Nucleus accumbens (tissue), 56 donors: ENCODE measurements around the gene NTRK1.

Experiments
- DNase-seq, 56 donors: peaks; one replicate each; lab custom pipeline; 2025; lab: John Stamatoyannopoulos, UW

The NTRK1 gene

DNA sequence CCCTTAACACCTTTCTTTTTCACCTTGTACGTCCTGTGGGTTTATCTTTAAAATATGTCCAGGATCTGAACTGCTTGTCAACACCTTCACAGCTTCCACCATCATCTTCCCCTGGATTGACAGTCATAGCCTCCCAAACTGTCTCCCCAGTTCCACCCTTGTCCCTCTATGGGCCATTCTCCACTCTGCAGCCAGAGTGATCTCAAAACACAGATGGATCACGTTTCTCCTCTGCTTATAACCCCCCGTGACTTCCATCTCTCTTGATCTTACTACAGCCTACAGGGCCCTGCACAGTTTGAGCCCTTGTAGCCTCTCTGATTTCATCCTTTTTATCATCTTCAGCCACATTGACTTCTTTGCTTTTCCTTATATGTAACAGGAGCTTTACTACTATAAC, 6.0 kb upstream of the NTRK1 start:
- no peak for DNase-seq

DNA sequence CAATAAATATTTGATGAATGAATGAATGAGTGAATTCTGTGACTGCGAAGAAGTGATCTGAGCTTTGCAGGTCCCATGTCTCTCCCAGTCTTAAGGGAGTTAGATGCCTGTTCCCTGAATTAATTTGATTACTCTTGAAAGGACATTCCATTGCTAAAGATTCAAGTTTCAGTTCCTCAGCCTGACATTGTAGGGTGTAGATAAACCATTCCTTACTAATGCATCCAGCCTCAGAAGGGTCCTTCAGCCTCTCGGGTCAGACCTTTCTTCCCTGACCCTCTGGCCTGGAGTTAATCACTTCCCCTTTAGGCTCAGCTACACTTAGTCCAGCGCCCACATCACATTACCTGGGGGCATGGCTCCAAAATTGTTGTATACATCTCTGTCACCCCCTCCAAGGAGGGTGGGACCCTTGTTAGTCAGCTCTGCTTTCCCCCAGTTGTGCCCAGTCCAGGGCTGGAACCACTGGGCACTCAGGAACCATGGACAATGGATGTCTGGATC, 4.3 kb upstream of the NTRK1 start:
- no peak for DNase-seq

DNA sequence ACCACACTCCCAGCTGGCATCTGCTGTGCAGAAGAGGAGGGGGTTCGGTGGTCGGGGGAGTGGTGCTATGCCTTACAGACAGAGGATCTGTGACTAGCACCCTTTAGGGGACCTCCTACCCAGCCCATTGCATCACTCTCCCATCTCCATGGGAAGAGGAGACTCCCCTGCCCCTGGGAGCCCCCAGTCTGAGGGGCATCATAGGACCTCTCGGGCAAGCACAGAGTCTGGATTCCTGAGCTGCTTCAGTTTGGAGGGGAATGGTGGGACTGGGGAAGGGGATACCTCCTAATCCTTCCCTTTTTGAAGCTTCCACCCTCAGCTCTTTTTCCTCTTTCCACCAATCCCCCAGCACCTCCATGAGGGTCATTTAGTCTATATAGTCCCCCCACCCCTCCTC, 3.1 kb upstream of the NTRK1 start:
- no peak for DNase-seq

DNA sequence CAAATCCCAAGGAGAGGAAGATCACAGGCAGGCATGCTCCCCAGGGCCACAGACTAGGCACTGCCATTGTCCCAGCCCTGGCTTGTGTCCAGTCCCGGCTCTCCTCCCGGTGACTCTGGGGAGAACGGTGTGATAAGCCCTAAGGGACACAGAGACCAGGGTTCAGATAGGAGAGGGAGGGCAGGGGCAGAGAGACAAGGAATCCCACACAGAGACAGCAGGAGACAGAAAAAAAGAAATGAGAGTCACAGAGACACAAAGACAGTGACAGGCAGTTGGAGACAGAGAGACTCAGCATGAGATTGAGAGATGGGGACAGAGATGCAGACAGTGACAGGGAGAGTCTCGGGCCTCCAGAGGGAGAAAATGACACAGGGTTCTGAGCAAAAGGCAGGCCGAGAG, 2.1 kb upstream of the NTRK1 start:
- DNase-seq, result no peak

DNA sequence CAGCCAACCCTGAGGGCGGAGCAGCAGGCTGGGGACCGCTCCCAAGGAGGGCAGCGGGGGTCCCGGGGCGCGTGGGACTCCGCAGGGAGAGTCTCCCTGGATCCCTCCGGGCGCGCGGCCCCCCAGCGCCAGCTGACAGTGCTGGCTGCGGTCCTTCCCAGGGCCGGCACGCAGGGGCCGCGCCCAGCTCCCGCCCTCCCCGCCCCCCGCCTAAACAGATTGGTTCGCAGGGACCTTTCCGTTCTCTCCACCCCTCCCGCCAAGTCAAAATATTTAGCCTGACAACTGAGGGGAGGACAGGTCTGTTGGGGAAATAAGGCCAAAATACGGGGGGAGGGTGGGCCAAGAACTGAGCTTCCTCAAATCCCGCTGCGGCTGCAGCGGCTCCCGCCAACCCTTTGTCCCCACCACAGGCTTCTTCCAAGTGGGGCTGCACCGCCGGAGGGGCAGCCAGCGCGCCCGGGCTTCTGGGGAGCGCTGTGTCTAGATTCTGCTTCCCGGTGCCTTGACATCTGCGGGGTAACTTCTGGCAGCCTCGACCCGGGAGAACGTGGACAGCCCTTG, 1.6 kb upstream of the NTRK1 start, which contains the start of gene INSRR:
INSRR (minus strand) TSS at position 159 of the 564 bp plus-strand sequence. CDS start 496 bp downstream, outside the sequence.
- no peak for DNase-seq

DNA sequence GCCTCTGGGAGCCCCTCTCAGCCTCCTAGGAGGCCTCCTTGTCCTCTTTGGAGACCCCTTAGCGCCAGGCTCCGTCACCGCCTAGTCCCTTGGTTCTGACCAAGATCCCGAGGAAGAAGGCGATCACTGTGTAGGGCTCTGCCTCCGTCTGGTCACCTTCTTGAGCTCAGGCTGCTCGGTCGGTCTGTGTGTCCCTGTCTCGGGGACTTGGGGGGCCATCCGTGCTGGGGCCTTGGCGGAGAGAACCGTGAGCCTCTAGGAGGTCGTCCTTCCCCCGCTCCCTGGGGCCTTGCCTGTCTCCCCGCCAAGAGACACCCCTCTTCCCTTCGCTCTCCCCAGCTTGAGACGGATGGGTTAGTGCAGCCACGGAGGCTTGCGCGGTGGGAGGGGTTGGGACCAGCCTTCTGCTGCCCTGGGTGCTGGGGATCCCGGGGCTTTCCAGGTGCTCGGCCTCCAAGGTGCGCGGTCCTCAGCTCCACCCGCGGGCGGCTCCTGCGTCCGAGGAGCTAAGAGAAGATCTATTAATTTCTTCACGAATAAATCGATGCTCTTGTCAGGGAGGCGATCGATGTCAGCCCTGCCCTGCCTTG, 1.0 kb upstream of the NTRK1 start:
- DNase-seq, result no peak

DNA sequence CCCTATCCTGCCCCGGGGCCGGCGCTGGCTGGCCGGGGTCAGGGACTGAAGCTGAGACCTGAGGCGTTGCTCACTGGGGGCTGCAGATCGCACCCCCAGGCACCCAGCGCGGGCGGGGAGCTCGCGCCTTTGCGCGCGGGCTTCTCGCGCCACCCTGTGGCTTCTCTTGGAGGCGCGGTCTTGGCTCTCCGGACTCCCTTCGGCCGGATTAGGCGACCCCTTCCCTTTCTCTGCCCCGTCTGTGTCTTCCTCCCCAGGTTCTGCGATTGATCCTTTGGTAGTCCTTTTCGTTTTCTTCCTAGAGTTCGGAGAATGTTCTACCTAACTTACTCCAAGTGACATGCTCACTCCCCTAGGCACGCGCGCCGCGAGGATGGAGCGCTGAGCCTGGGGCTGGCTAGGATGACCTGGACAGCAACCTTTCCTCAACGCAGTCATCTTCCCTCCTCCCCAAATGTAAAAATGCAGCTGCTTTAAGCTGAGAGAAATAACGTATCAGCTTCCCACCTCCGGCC, 495 bp upstream of the NTRK1 start:
- DNase-seq, result peak in 34 of 56 donors; percentile 1 to 58 (median 18)

DNA sequence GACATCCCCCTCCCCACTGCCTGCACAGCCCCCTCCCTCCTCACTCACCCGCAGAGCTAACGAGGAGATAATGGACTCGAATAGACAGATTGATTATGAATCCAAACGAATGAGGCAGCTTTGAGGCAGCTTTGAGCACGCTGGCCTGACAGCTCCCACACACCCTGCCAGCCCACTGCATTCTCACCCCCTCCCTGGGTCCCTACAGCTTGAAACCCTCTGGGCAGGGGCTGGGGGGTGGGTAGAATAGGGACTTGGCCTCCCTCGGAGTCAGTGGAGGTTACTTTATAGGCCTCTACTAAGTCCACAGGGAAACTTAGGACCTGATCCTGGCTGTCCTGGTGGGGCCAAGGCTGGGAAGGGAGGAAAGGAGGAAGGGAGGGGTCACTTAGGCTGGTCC, 1.9 kb downstream of the NTRK1 start:
- no peak for DNase-seq

DNA sequence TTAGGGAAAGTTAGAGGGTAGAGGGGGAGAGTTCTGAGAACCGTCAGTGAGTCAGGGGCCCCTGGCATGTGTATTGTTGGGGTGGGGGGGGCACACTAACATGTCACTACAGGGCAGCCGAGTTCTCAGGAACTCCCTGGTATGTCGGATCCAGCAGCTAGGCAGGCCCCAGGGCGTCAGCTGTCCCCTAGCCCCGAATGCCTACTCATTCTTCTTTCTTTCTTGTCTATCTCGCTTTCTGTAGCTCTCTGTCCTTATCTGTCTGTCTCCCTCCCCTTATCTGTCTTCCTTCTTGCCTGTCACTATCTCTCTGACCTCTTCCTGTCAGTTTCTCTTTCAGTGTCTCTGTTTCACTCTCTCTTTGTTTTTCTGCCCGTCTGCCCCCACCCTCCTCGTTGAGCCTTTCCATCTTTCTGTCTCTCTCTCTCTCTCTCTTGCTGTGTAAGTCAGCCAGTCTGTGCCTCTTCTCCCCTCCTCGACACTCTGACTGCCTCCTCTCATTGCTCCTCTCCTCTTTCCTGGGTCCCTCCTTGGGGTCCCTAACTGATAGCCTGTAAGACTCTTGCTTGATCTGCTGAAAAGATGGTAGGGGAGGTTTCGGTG, 2.4 kb downstream of the NTRK1 start:
- DNase-seq, result no peak

DNA sequence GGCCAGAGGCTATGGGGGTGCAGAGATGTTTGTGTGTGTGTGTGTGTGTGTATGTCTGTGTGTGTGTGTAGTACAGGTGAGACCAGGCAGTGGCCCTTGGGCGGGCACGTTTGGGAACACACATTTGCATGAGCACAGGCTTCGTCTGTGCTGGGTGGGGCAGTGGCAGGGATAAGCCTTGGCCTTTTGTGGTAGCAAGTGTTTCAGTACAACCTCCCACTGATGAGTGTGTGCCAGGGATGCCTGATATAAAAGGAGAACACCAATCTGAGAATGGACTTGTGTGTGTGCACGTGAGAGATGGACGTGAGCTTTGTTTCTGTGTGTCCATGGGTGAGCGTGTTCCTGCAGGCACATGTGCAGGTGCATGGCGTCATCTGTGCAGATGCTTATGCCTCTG, 3.0 kb downstream of the NTRK1 start:
- DNase-seq, result no peak

DNA sequence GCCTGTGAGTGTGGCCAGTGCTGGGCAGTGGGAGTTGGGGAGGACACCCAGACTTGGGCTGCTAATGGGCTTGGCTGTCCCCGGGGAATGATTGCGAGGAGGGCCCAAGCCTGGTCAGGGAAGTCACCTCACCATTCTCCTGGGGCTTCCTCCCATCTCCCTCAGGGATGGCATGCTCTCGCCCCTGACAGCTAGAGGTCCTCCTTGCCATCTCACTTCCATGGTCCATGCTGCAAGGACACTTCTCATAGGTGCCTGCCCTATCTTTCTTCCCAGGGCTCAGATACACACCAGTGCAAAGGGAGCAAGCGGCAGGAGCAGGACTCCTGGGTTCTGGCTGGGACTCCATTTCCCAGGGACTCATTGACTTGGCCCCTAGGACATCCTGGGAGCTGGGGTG, 4.1 kb downstream of the NTRK1 start:
- DNase-seq, result no peak

DNA sequence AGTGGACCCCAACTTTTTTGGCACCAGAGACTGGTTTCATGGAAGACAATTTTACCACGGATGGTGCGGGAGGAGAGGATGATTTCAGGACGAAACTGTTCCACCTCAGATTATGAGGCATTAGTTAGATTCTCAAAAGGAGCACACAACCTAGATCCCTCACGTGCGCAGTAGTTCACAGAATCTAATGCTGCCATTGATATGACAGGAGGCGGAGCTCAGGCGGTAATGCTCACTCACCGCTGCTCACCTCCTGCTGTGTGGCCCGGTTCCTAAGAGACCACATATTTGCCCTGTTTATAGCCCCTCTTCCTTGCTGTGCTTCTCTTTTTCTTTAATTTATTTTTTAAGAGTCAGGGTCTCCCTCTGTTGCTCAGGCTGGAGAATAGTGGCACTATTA, 4.6 kb downstream of the NTRK1 start:
- no peak for DNase-seq

DNA sequence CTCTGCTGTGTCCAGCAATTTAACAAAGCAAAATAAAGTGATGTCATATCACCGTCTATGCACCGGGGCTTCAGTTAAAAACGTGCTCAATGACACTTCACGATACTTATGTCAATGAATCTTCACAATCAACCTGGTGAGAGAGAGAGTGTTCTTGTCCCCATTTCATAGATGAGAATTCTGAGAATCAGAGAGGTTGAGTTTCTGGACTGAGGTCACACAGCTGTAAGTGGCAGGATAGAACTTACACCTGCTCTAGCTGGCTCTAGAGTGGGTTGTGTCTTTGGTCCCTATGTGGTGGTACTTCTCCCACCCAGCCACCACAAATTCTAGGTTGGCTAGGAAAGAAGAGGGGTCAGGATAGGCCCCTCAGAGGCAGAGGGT, 5.2 kb downstream of the NTRK1 start:
- DNase-seq, result no peak

DNA sequence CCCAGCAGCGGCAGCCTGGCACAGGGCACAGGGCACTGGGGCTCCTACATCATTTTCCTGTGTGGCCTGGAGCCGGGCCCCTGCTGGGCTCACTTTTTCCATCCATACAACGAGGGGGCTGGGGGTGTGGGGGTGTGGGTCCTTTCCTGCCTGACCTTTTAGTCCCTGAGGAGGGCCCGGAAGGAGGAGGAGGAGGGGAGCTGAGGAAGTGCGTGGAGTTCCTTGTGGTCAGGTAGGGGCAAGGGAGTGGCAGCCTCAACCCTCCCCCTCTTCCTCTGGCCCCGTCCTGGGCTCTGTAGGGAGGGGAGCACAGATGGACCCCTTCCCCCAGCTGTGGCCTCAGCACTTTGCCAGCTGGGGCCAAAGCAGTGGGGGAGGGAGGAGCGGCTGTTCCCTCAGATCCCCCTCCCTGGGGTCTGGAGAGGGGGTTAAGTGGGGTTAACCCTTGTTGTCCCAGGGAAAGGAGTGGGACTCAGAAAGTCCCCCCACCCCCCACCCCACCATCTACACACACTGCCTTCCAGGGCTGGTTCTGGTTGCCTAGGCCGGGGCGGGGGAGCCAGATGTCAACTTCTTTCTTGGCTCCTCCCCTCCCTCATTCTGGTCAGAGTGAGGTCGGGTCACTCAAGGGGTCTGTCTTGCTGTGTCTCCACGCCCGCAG, 5.7 kb downstream of the NTRK1 start:
- DNase-seq, result no peak

DNA sequence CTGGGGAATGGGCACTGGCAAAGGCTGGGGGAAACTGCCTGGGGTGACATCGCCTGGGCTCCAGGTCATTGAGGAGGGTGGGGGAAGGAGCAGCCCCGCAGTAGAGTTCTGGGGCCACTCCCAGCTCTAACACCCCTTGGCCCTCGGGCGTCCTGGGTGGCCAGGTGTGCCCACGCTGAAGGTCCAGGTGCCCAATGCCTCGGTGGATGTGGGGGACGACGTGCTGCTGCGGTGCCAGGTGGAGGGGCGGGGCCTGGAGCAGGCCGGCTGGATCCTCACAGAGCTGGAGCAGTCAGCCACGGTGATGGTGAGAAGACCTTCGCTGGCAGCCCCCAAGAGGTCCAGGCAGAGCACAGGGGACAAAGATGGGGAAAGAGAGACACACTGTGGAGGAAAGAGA, 7.7 kb downstream of the NTRK1 start:
- no peak for DNase-seq

DNA sequence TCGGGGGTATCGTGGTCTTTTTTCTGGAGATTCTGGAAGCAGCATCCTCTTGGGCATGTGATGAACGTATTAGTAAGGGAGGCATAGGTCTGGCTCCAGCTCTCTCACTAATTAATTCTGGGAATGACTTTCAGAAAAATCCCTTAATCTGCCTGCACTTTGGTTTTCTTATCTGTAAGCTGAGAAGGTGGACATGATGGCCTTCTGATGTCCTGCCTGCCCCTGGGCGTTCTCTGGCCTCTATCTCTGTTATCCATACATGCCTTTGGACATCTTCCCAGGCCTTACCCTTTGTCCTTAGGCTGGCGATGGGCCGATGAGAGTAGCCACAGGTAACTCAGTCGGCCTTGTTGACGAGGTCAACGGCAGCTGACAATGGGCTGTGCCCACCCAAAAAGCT, 8.8 kb downstream of the NTRK1 start:
- DNase-seq, result no peak

DNA sequence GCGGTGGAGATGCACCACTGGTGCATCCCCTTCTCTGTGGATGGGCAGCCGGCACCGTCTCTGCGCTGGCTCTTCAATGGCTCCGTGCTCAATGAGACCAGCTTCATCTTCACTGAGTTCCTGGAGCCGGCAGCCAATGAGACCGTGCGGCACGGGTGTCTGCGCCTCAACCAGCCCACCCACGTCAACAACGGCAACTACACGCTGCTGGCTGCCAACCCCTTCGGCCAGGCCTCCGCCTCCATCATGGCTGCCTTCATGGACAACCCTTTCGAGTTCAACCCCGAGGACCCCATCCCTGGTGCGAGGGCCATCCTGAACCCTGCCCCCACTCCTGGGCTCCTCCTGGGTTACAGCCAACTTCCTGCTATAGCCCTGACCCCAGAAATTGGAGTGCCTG, 13.0 kb downstream of the NTRK1 start:
- no peak for DNase-seq

DNA sequence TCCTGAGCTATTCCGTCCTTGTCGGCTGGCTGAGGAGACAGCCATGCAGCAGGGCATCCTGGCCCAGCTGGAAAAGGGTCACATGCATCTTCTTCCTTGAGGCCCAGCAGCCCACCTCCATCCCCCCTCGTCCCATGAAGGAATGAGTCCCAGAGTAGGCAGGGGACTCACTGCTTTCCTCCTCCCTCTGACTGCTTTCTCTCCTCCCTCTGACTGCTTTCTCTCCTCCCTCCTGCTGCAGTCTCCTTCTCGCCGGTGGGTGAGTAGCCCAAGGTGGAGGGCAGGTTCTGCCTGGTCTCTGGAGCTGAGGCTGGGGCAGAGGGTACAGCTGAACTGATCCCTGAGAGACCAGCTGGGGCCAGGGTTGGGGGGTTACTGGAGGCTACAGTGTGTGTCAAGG, 13.5 kb downstream of the NTRK1 start:
- no peak for DNase-seq

DNA sequence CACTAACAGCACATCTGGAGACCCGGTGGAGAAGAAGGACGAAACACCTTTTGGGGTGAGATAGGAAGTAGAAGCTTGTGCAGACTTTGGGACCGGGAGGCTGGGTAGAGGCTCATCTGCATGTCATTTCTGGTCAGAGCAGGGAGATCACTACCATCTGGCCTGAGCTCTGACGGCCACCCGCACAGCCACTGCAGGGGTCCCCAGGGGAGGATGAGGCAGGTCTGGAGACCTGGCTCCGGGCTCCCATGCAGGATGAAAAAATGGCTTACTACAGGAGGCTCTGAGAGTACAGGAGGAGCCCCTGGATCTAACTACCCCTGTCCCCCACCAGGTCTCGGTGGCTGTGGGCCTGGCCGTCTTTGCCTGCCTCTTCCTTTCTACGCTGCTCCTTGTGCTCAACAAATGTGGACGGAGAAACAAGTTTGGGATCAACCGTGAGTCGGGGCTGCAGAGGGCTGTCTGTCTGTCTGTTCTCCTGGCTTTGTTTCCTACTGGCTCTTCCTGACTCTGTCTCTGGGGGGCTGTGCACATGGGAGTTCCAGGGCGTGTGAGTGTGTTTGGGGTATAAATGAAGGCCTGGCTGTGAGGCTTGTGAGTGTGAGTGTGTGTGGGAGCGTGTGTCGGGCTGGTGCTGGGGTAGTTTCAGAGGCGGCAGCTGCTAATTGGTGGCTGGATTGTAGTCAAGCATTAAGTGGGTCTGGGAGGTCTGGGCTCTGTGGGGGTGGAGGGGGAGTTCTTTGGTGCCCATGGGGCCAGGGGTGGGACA, 14.1 kb downstream of the NTRK1 start:
- DNase-seq, result no peak

DNA sequence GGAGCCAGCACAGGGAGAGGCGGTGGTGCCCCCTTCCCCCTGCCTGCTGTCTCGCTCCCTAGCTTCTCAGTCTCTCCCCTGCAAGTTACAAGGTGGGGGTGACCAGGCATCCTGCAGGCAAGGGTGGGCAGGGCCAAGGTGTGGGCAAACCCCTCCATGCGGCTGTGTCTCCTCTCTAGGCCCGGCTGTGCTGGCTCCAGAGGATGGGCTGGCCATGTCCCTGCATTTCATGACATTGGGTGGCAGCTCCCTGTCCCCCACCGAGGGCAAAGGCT, 14.6 kb downstream of the NTRK1 start:
- no peak for DNase-seq

DNA sequence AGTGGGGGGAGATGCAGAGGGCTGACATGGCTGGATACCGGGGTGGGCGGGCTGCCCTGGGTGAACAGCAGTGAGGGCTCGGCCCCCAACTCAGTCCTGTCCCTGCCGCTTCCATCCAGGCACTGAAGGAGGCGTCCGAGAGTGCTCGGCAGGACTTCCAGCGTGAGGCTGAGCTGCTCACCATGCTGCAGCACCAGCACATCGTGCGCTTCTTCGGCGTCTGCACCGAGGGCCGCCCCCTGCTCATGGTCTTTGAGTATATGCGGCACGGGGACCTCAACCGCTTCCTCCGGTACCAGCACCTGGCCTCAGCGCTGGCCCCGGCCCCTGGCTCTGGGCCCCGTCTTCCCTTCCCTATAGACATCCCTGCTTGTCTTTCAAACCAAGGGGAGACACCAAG, 15.6 kb downstream of the NTRK1 start:
- DNase-seq, result no peak
